GM15510 (cell line): Measurements from ENCODE around the gene SND1.

Source experiments
- POLR2A ChIP-seq: IDR thresholded peaks from 3 replicates; pipeline ENCODE4 v1.6.1; 2011; ENCODE audit warnings: borderline replicate concordance; ENCODE audit not compliant: insufficient read length; ENCODE audit errors: extremely low read depth

SND1 gene

DNA sequence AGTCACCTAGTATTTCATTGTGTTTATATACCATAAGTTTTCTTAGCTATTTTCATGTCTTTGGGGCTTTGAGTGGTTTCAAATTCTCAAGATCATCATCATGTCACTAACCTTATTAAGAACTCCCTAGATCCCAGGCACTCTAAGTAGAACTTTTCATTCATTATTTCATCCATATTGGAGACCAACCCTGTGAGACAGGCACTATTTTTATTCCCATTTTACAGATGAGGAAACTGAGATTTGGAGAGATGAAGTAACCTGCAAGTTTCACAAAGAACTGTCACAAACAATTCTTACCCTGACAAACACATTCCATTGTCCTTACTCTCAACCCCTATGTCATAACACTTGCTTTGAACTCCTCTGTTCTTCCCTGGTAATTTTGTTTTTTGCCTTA, 13.8 kb upstream of the SND1 start:
- TF ChIP-seq POLR2A = no peak

GRCh38 chr7:127644484-127644883, 7.5 kb upstream of the SND1 start:
- TF ChIP-seq POLR2A = no peak

DNA sequence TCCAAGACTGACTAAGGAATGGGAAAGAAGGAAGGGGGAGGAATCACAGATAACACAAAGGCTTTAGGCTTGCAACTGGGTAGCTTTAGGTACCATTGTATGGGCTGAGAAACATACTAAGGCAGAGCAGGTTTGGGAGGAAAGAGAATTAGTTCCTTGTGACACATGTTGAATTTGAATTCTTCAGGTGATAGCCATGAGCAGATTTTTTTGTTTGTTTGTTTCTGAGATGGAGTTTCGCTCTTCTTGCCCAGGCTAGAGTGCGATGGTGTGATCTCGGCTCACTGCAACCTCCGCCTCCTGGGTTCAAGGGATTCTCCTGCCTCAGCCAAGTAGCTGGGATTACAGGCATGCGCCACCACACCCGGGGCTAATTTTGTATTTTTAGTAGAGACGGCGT, 4.4 kb upstream of the SND1 start:
- TF ChIP-seq POLR2A = no peak

DNA sequence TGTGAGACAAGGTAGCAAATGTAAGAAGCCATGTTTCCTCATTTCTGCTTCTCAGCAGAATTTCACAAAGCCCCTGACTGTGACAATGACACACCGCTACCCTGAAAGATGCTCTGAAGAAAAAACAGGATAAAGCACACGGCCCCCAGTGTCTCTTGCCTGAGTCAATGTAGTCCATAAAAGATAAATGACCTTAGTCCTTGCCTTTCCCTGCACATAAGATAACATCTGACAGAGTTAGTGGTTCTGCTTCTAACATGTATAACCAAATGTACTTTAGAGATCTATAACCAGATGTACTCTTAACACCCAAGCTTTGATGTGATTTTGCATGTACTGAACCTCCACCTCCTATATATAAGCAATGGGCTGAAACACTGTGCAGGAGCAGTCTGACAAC, 3.0 kb upstream of the SND1 start:
- no peak for TF ChIP-seq POLR2A

DNA sequence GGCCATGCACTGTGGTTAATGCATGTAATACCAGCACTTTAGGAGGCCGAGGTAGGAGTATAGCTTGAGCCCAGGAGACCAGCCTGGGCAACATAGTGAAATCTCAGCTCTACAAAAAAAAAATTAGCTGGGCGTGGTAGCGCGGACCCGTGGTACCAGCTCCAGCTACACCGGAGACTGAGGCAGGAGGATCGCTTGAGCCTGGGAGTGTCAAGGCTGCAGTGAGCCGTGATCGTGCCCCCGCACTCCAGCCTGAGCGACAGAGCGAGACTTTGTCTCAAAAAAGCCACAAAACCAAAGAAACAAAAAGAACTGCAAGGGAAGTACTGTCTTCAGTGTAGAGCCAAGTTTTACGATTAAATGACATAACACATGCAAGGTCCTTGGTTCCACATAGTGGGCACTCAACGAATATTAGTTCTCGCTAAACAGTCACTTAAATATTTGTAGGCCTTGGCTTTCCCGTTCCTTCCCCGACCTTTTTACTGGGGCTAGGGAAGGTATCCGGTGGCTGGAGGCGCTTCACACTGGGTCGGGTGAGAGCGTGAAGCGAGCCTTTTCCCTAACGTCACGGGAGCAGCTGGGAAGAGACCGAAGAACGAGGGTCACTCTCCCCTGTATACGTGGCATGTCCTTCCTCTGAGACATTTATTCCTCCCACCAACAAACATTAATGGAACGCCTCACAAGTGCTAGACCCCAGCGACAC, 993 bp upstream of the SND1 start:
- TF ChIP-seq POLR2A = no peak

GRCh38 chr7:127652333-127653248, 597 bp downstream of the SND1 start:
- no peak for TF ChIP-seq POLR2A

DNA sequence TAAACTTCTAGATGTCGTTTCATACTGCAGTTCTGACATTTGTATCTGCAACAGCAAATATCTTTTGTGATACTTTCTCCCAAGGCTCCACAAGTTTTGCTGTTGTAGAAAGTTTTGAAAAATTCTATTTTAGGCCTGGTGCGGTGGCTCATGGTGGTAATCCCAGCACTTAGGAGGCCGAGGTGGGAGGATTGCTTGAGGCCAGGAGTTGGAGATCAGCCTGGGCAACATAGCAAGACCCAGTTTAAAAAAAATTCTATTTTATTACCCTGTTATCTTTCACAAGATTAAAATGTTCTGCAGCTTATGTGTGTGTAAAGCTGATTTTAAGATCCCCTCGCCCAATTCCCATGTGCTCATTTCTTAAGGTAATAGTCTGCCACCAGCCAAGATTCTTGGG, 1.4 kb downstream of the SND1 start:
- TF ChIP-seq POLR2A = no peak

GRCh38 chr7:127654404-127655394, 2.7 kb downstream of the SND1 start:
- TF ChIP-seq POLR2A = no peak

- no peak for TF ChIP-seq POLR2A
These were observed 3.7 kb downstream of the SND1 start for GRCh38 chr7:127655720-127656119.

DNA sequence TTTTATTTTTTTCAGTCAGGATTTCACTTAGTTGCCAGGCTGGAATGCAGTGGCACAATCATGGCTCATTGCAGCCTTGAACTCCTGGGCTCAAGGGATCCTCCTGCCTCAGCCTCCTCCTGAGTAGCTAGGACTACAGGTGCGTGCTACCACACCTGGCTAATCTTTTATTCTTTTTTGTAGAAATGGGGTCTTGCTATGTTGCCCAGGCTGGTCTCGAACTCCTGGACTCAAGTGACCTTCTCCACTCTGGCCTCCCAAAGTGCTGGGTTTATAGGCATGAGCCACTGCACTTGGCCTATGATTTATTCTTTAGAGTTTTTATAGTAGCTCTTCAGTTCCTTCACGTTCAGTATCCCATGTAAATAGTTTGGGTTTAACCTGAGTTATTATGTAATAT, 5.5 kb downstream of the SND1 start:
- no peak for TF ChIP-seq POLR2A

DNA sequence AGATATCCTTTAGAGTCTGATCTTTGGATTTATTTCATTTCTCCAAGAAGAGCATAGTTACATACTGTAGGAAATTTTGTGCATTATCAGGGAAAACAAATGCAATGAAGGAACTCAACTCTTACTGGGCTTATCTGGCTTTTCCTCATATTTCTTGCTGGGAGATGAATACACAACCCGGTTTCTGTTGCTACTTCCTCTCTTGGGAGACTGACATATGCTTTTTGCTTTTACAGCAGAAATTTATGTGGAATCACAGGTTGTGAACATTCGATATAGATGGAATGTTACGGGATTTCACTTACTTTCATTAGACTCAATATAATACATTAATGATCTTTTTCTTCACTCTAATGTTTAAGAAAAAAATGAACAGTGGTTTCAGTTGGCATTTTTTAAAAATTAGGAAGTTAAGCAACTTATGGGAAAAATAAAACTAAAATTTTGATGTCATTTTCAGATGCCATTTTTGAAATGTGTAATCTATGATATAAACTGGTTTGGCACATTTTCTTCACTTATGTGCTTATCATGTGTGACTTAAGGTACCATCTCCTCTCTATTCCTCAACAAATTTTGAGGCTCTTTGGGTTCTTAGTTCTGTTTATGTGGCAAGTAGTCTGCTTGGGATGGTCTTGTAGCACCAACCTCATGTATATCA, 7.1 kb downstream of the SND1 start:
- TF ChIP-seq POLR2A = no peak

DNA sequence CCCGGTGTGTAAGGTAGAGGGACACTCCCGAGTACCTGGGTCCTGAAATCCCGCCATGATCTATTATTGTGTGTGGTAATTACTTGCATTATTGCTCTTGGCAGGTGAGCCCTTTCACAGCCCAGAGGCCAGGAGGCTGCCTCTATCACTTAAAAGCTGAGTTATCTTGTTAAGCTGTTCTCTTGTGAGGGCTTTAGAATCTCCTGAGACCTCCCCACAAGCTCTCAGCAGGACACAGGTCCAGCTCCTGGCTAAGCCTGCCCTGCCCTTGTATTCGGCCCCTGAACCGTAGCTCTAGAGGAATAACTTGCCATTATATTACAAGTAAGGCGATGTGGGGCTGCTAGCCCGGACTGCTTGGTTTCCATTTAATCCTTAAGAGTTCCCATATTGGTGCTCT, 13.9 kb downstream of the SND1 start:
- TF ChIP-seq POLR2A = no peak

DNA sequence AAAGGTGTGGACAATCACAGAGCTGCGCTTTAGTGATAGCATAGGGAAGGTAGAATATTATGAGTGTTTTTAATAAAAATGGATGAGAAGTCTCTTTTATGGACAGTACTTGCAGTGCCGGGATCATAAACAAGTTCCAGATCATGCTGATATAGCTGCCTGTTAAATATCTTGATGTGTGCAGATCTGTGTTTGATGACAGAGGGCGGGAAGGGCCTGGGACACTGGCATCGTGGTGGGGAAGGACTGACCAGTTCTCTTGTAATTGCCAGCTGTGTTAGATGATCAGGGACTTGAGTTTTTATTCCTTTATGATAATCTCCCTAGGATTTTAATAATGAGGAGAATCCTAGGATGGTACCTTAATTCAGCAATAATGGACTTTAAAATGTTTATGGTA, 14.6 kb downstream of the SND1 start:
- TF ChIP-seq POLR2A = no peak

DNA sequence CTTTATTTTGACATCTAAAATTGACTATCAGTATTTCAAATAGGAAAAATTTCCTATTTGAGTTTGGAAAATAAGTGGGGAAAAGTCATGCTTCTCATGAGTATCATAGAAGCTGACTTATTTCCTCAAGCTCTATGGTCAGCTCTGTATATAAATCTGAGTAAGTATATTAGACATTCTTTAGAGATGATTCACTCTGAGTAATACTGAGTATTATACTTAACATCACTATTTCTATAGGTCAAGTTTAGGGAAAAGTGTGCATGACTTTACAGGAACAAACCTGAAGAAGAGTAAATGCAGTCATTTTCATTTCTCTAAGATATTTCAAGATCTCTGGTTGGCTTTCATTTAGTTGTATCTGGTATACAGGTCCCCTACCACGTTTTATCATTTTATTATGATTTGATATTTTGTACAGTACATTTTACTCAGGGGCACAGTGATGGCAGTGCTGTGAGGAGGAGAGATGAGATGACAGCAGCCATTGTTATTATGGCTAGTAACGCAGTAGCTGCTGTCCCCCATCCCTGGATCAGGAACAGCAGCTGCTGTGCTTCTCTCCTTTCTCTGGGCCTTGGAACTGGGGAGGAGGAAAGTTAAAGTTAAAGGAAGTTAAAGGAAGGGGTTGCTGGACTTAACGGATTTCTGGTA, 15.2 kb downstream of the SND1 start:
- TF ChIP-seq POLR2A = no peak
